Prostate gland (tissue), 2 donors: ENCODE results near the gene VPS13A. TPM values are rescaled to one million over a fixed set of nuclear protein-coding genes. Genes with fewer than 3 reads are reported as not detected.

Experiments
- DNase-seq: peaks from one replicate; pipeline ENCODE4 v3.0.0-alpha.2; 2019; ENCODE audit warnings: low spot score
- H3K27ac ChIP-seq, 2 donors: fragments of 200-600 bp; sonication (generic); 2 replicates each; pipeline ENCODE4 v1.5.1; 2017 to 2019
- H3K27me3 ChIP-seq: fragments of 200-600 bp; sonication (generic); replicated peaks from 2 replicates; pipeline ENCODE4 v1.5.1; 2019; ENCODE audit not compliant: insufficient read depth
- H3K36me3 ChIP-seq, 2 donors: fragments of 200-600 bp; sonication (generic); 1 replicate in 1 of 2; 2 replicates in 1 of 2; pipeline versions ENCODE4 v1.5.1 to v1.8.1; 2017 to 2019
- H3K4me1 ChIP-seq: fragments of 200-600 bp; sonication (generic); replicated peaks from 2 replicates; pipeline ENCODE4 v1.5.1; 2019
- H3K4me3 ChIP-seq, 2 donors: fragments of 200-600 bp; sonication (generic); 2 replicates each; pipeline ENCODE4 v1.5.1; 2017 to 2019
- H3K9me3 ChIP-seq: fragments of 200-600 bp; sonication (generic); 2 replicates; pipeline ENCODE4 v1.5.1; 2017
- CTCF ChIP-seq, 4 experiments: fragments of 200-600 bp in 2 of 4; fragments of 450-650 bp in 2 of 4; sonication (generic) in 2 of 4; IDR thresholded peaks; 1 replicate in 3 of 4; 2 replicates in 1 of 4; pipeline ENCODE4 v1.5.1; 2016 to 2019; ENCODE audit warnings: antibody characterized with exemption in 4 of 4, mild to moderate bottlenecking in 2 of 4, moderate library complexity in 2 of 4
- POLR2A ChIP-seq: fragments of 450-650 bp; IDR thresholded peaks from one replicate; pipeline ENCODE4 v1.6.1; 2016; ENCODE audit warnings: antibody characterized with exemption, mild to moderate bottlenecking
- POLR2AphosphoS5 ChIP-seq: sonication (generic); formaldehyde crosslinking; IDR thresholded peaks from one replicate; pipeline ENCODE4 v1.6.1; 2017; ENCODE audit warnings: antibody characterized with exemption
- whole genome bisulfite sequencing: methylation state at CpG from one replicate; pipeline ENCODE4 v1.1.5; 2018; 5-methylcytosine and 5-hydroxymethylcytosine counted together
- intact Hi-C: fragments of 100-400 bp; cut with DNase I; formaldehyde crosslinking; loops from one replicate; pipeline ENCODE4 v1.14.2; 2022
- total RNA-seq, 2 donors: library from RNA; depleted of rRNA; stranded (reverse); fragments of >200 nt; gene quantifications; one replicate each; pipeline ENCODE4 v1.1.0, GENCODE V29; 2016

VPS13A gene
- total RNA-seq, 2 donors from 2014 or later: 22.7 to 25.2 TPM

- intact Hi-C loops: loop anchor here (5.0 kb wide), 2 partner anchors 469 to 854 kb away; partner anchors contain the start of genes GNA14 and GNAQ
- 2% methylated on average over 57 of the region's 57 CpGs for whole genome bisulfite sequencing
- Histone ChIP-seq H3K4me3 (peak overlapping the region; percentile 69 to 71), H3K27me3 (no peaks in the 10 kb centered on the region), H3K36me3 (no peaks in the 10 kb centered on the region), H3K27ac (peak overlapping the region; percentile 81 to 83), H3K4me1 (no peaks in the 10 kb centered on the region), H3K9me3 (no peaks in the 10 kb centered on the region)
- no peak for TF ChIP-seq POLR2AphosphoS5
- no peak for TF ChIP-seq POLR2A
- no peak for TF ChIP-seq CTCF (IDR thresholded peaks at IDR 0.05)
- peak; percentile 12 for DNase-seq
These were observed 810 bp downstream of the VPS13A start for GRCh38 chr9:77177894-77178794.

GRCh38 chr9:77180056-77180455 is 2.7 kb downstream of the VPS13A start:
- Histone ChIP-seq H3K4me3 (no peak overlapping the region), H3K4me1 (no peaks in the 10 kb centered on the region), H3K9me3 (no peaks in the 10 kb centered on the region), H3K27ac (no peak overlapping the region), H3K27me3 (no peaks in the 10 kb centered on the region), H3K36me3 (no peaks in the 10 kb centered on the region)
- TF ChIP-seq CTCF (IDR thresholded peaks at IDR 0.05) (no peak), POLR2A (no peak), POLR2AphosphoS5 (no peak)
- intact Hi-C loops: no loop called here
- no peak for DNase-seq

- Histone ChIP-seq H3K27ac (no peak overlapping the region), H3K4me1 (no peaks in the 10 kb centered on the region), H3K4me3 (no peak overlapping the region), H3K9me3 (no peaks in the 10 kb centered on the region), H3K27me3 (no peaks in the 10 kb centered on the region), H3K36me3 (no peaks in the 10 kb centered on the region)
- intact Hi-C loops: no loop called here
- TF ChIP-seq CTCF (IDR thresholded peaks at IDR 0.05) (no peak), POLR2A (no peak)
- DNase-seq: no peak
These were observed 6.2 kb downstream of the VPS13A start for GRCh38 chr9:77183581-77183980.

- TF ChIP-seq POLR2A (no peak), POLR2AphosphoS5 (no peak), CTCF (IDR thresholded peaks at IDR 0.05) (no peak)
- no peak overlapping the region for H3K4me3 ChIP-seq
- H3K4me1 ChIP-seq: no peaks in the 10 kb centered on the region
- intact Hi-C loops: no loop called here
- H3K27ac ChIP-seq: no peak overlapping the region
- WGBS: 95% methylated on average over 3 of the region's 3 CpGs
- H3K9me3 ChIP-seq: no peaks in the 10 kb centered on the region
- no peak for DNase-seq
- H3K36me3 ChIP-seq: no peaks in the 10 kb centered on the region
- H3K27me3 ChIP-seq: no peaks in the 10 kb centered on the region
These were observed 10.9 kb downstream of the VPS13A start for GRCh38 chr9:77188242-77188641.

GRCh38 chr9:77194423-77194822 is 17.1 kb downstream of the VPS13A start:
- TF ChIP-seq POLR2AphosphoS5 (no peak), CTCF (IDR thresholded peaks at IDR 0.05) (no peak)
- WGBS: 100% methylated on average over 2 of the region's 2 CpGs
- no peaks in the 10 kb centered on the region for H3K36me3 ChIP-seq
- DNase-seq: no peak
- H3K4me1 ChIP-seq: no peaks in the 10 kb centered on the region
- H3K9me3 ChIP-seq: no peaks in the 10 kb centered on the region
- H3K4me3 ChIP-seq: no peak overlapping the region
- H3K27ac ChIP-seq: no peak overlapping the region
- H3K27me3 ChIP-seq: no peaks in the 10 kb centered on the region
- intact Hi-C loops: no loop called here
